Mammary epithelial cell (primary cell): ENCODE measurements around the gene CABYR.

Experiments
- CTCF ChIP-seq, 2 donors: IDR thresholded peaks in 1 of 2; conservative IDR thresholded peaks in 1 of 2; 2 replicates each; pipeline ENCODE4 v1.5.1; 2011 to 2012; ENCODE audit warnings: inconsistent platforms in 2 of 2, low read length in 2 of 2, mild to moderate bottlenecking in 2 of 2, control low read depth in 1 of 2, low read depth in 1 of 2; ENCODE audit not compliant: insufficient read depth in 1 of 2; ENCODE audit errors: extremely low read depth in 1 of 2
- EZH2 ChIP-seq: IDR thresholded peaks from 2 replicates; pipeline ENCODE4 v1.6.1; 2012; ENCODE audit warnings: low read length, inconsistent platforms, borderline replicate concordance

- TF ChIP-seq EZH2: no peak
- no peak for TF ChIP-seq CTCF (conservative IDR thresholded peaks at IDR 0.05 in 1 of 2, IDR thresholded peaks at IDR 0.05 in 1 of 2; ENCODE audit: extremely low read depth in 1 of 2, insufficient read depth in 1 of 2, low read depth in 1 of 2, low read length in 2 of 2)
These were observed 12.5 kb upstream of the CABYR start for GRCh38 chr18:24126155-24126961.
